ENCODE results near the gene FOXRED2. TPM values are rescaled to one million over a fixed set of nuclear protein-coding genes. Genes with fewer than 3 reads are reported as not detected.

The FOXRED2 gene
- total RNA-seq, 2 donors from 2014 or later: 28.3 to 33.3 TPM

- no peak overlapping the region for H3K4me3 Mint-ChIP-seq
- WGBS, 2 experiments (ENCODE audit: insufficient coverage in 1 of 2, insufficient read length in 1 of 2): 79% methylated on average over 5 to 12 of the region's 12 CpGs
- no peaks in the 10 kb centered on the region for H3K36me3 Mint-ChIP-seq (ENCODE audit: low read depth)
- peak overlapping the region; percentile 76 for H3K27ac Mint-ChIP-seq
- TF ChIP-seq CTCF (conservative IDR thresholded peaks at IDR 0.05): no peak
- no peaks in the 10 kb centered on the region for H3K4me1 ChIP-seq (ENCODE audit: control insufficient read depth, insufficient read depth, low read length)
- H3K9me3 Mint-ChIP-seq: no peaks in the 10 kb centered on the region
- H3K27me3 Mint-ChIP-seq (ENCODE audit: insufficient read depth): no peaks in the 10 kb centered on the region
- H3K9me3 ChIP-seq (ENCODE audit: control insufficient read depth, low read length): no peaks in the 10 kb centered on the region
- peak; percentile 84 for DNase-seq
- no peak overlapping the region for H3K27ac ChIP-seq (ENCODE audit: low read depth, low read length)
- H3K4me1 Mint-ChIP-seq: peaks cover 9% of the 10 kb centered on the region
- H3K36me3 ChIP-seq (ENCODE audit: control insufficient read depth, insufficient read depth, low read length): no peaks in the 10 kb centered on the region
- no peak overlapping the region for H3K4me3 ChIP-seq (ENCODE audit: low read length)
- H3K27me3 ChIP-seq (ENCODE audit: control insufficient read depth, insufficient read depth, low read length, poor library complexity, severe bottlenecking): no peaks in the 10 kb centered on the region
- no peak overlapping the region for H3K9ac ChIP-seq (ENCODE audit: extremely low read depth, low read length, poor library complexity, severe bottlenecking)
Observed at GRCh38 chr22:36442506-36443197, 64.2 kb downstream of the FOXRED2 start.

GRCh38 chr22:36440429-36441002 lies 66.3 kb downstream of the FOXRED2 start:
- Mint-ChIP-seq H3K27me3 (ENCODE audit: insufficient read depth) (no peaks in the 10 kb centered on the region), H3K27ac (no peak overlapping the region), H3K9me3 (no peaks in the 10 kb centered on the region), H3K4me1 (peaks cover 16% of the 10 kb centered on the region), H3K4me3 (no peak overlapping the region), H3K36me3 (ENCODE audit: low read depth) (no peaks in the 10 kb centered on the region)
- Histone ChIP-seq H3K9me3 (ENCODE audit: control insufficient read depth, low read length) (no peaks in the 10 kb centered on the region), H3K27ac (ENCODE audit: low read depth, low read length) (no peak overlapping the region), H3K4me1 (ENCODE audit: control insufficient read depth, insufficient read depth, low read length) (peaks cover 4% of the 10 kb centered on the region), H3K27me3 (ENCODE audit: control insufficient read depth, insufficient read depth, low read length, poor library complexity, severe bottlenecking) (no peaks in the 10 kb centered on the region), H3K9ac (ENCODE audit: extremely low read depth, low read length, poor library complexity, severe bottlenecking) (no peak overlapping the region), H3K4me3 (ENCODE audit: low read length) (no peak overlapping the region), H3K36me3 (ENCODE audit: control insufficient read depth, insufficient read depth, low read length) (no peaks in the 10 kb centered on the region)
- DNase-seq: no peak
- 89 to 100% methylated on average over 5 to 7 of the region's 8 CpGs for WGBS, 2 experiments (ENCODE audit: insufficient coverage in 1 of 2, insufficient read length in 1 of 2)
- no peak for TF ChIP-seq CTCF (conservative IDR thresholded peaks at IDR 0.05)

- H3K9me3 ChIP-seq (ENCODE audit: control insufficient read depth, low read length): no peaks in the 10 kb centered on the region
- peaks cover 16% of the 10 kb centered on the region for H3K4me1 Mint-ChIP-seq
- no peaks in the 10 kb centered on the region for H3K27me3 Mint-ChIP-seq (ENCODE audit: insufficient read depth)
- no peaks in the 10 kb centered on the region for H3K36me3 ChIP-seq (ENCODE audit: control insufficient read depth, insufficient read depth, low read length)
- H3K9ac ChIP-seq (ENCODE audit: extremely low read depth, low read length, poor library complexity, severe bottlenecking): no peak overlapping the region
- no peak overlapping the region for H3K4me3 Mint-ChIP-seq
- no peak for TF ChIP-seq CTCF (conservative IDR thresholded peaks at IDR 0.05)
- no peak overlapping the region for H3K27ac ChIP-seq (ENCODE audit: low read depth, low read length)
- peak overlapping the region; percentile 3 for H3K27ac Mint-ChIP-seq
- H3K4me1 ChIP-seq (ENCODE audit: control insufficient read depth, insufficient read depth, low read length): peaks cover 6% of the 10 kb centered on the region
- H3K36me3 Mint-ChIP-seq (ENCODE audit: low read depth): no peaks in the 10 kb centered on the region
- no peak overlapping the region for H3K4me3 ChIP-seq (ENCODE audit: low read length)
- H3K9me3 Mint-ChIP-seq: no peaks in the 10 kb centered on the region
- DNase-seq: peak; percentile 71
- no peaks in the 10 kb centered on the region for H3K27me3 ChIP-seq (ENCODE audit: control insufficient read depth, insufficient read depth, low read length, poor library complexity, severe bottlenecking)
- 88 to 94% methylated on average over 3 to 6 of the region's 6 CpGs for WGBS, 2 experiments (ENCODE audit: insufficient coverage in 1 of 2, insufficient read length in 1 of 2)
Observed at GRCh38 chr22:36439481-36440271, 67.2 kb downstream of the FOXRED2 start.

Other genes starting within 250 kb of the FOXRED2 start
- 100 to 1,000 TPM; 270 to 288 TPM for gene MYH9, start 119.1 kb downstream of the FOXRED2 start, total RNA-seq
- gene TXN2, start 25.4 kb downstream of the FOXRED2 start, total RNA-seq: 10 to 100 TPM; 52.9 to 53.9 TPM
- 100 to 1,000 TPM; 157 to 196 TPM for gene EIF3D, start 22.1 kb upstream of the FOXRED2 start, total RNA-seq
- gene CACNG2, start 196.7 kb upstream of the FOXRED2 start, total RNA-seq: not detected